ENCODE data around the gene NCMAP. TPM values are rescaled to one million over a fixed set of nuclear protein-coding genes. Genes with fewer than 3 reads are reported as not detected.

NCMAP gene
- total RNA-seq, 1 donor from 2014 or later, result 0.52 TPM

DNA sequence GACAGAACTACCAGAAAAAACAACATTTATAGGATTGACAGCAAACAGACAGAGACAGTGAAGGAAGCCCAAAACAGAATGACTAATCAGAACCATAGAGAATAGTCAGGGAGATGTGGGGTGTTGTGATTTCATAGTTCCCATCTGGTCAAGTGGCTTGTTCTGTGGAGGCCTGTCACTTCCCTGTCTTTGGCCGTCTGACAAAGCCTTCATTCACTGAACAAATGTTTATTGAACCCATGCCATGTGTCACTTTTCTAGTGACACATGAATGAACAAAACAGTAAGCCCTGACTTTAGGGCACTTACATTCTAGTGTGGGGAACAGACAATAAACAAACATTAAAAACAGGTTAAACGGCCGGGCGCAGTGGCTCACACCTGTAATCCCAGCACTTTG is 84.0 kb downstream of the NCMAP start:
- Histone ChIP-seq H3K4me3 (ENCODE audit: low read length in 3 of 3) (no peak overlapping the region), H3K9me3 (ENCODE audit: control insufficient read depth in 3 of 3, low read length in 3 of 3) (no peaks in the 10 kb centered on the region), H3K4me1 (ENCODE audit: control insufficient read depth in 3 of 3, insufficient read depth in 3 of 3, low read length in 3 of 3) (peaks cover 17 to 22% (median 17%) of the 10 kb centered on the region in 3 donors), H3K27me3 (ENCODE audit: control insufficient read depth in 3 of 3, insufficient read depth in 3 of 3, low read length in 3 of 3) (no peaks in the 10 kb centered on the region), H3K27ac (ENCODE audit: low read depth, low read length) (no peak overlapping the region), H3K9ac (ENCODE audit: low read depth in 1 of 3, low read length in 3 of 3) (no peak overlapping the region), H3K36me3 (ENCODE audit: control insufficient read depth in 3 of 3, insufficient read depth in 3 of 3, low read length in 3 of 3) (no peaks in the 10 kb centered on the region)

- no peaks in the 10 kb centered on the region for H3K9me3 ChIP-seq (ENCODE audit: control insufficient read depth in 3 of 3, low read length in 3 of 3)
- H3K27ac ChIP-seq (ENCODE audit: low read depth, low read length), result no peak overlapping the region
- H3K4me1 ChIP-seq (ENCODE audit: control insufficient read depth in 3 of 3, insufficient read depth in 3 of 3, low read length in 3 of 3), result peaks cover 21 to 26% (median 22%) of the 10 kb centered on the region in 3 donors
- H3K27me3 ChIP-seq (ENCODE audit: control insufficient read depth in 3 of 3, insufficient read depth in 3 of 3, low read length in 3 of 3), result no peaks in the 10 kb centered on the region
- no peak overlapping the region for H3K9ac ChIP-seq (ENCODE audit: low read depth in 1 of 3, low read length in 3 of 3)
- H3K4me3 ChIP-seq (ENCODE audit: low read length in 3 of 3), result no peak overlapping the region
- no peaks in the 10 kb centered on the region for H3K36me3 ChIP-seq (ENCODE audit: control insufficient read depth in 3 of 3, insufficient read depth in 3 of 3, low read length in 3 of 3)
These were observed 84.4 kb downstream of the NCMAP start for GRCh38 chr1:24640288-24640687.

DNA sequence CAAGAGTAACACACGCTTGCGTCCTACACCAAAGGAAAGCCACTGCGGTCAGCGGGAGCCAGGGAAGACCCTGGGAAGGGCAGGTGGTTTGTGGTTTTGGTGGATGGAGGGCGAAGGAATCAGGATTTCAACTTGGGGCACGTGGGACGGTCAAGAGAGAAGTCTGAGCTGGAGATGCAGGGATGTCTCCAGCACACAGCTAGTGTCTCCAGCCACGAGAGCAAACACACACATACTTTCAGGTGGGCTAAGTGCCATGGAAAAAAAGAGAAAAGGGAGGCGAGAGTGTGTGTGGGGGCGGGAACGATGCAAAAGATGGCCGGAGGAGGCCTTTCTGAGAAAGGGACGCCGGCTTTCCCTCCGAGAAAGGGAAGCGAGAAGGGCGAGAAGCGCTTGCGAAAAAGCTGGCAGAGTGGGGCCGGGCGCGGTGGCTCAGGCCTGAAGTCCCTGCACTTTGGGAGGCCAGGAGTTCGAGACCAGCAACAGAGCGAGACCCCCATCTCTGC is 85.8 kb downstream of the NCMAP start:
- Histone ChIP-seq H3K27ac (ENCODE audit: low read depth, low read length) (peak overlapping the region; percentile 100), H3K9ac (ENCODE audit: low read depth in 1 of 3, low read length in 3 of 3) (peak overlapping the region; percentile 87 to 100 (median 100)), H3K36me3 (ENCODE audit: control insufficient read depth in 3 of 3, insufficient read depth in 3 of 3, low read length in 3 of 3) (peaks cover 3 to 6% (median 5%) of the 10 kb centered on the region in 3 donors), H3K4me1 (ENCODE audit: control insufficient read depth in 3 of 3, insufficient read depth in 3 of 3, low read length in 3 of 3) (peaks cover 21 to 27% (median 27%) of the 10 kb centered on the region in 3 donors), H3K9me3 (ENCODE audit: control insufficient read depth in 3 of 3, low read length in 3 of 3) (no peaks in the 10 kb centered on the region), H3K27me3 (ENCODE audit: control insufficient read depth in 3 of 3, insufficient read depth in 3 of 3, low read length in 3 of 3) (no peaks in the 10 kb centered on the region), H3K4me3 (ENCODE audit: low read length in 3 of 3) (peak overlapping the region; percentile 48 to 72 (median 68))

GRCh38 chr1:24642481-24643362 is 86.8 kb downstream of the NCMAP start, which contains the start of gene SRRM1:
Gene SRRM1 (plus strand): TSS chr1:24643302. CDS start chr1:24643327, 25 bp downstream.
- Histone ChIP-seq H3K27me3 (ENCODE audit: control insufficient read depth in 3 of 3, insufficient read depth in 3 of 3, low read length in 3 of 3) (no peaks in the 10 kb centered on the region), H3K9ac (ENCODE audit: low read depth in 1 of 3, low read length in 3 of 3) (peak within 1 kb of the TSS; percentile 99 to 100 (median 100)), H3K36me3 (ENCODE audit: control insufficient read depth in 3 of 3, insufficient read depth in 3 of 3, low read length in 3 of 3) (peaks cover 11 to 15% (median 14%) of the 10 kb centered on the region in 3 donors), H3K27ac (ENCODE audit: low read depth, low read length) (peak within 1 kb of the TSS; percentile 100), H3K9me3 (ENCODE audit: control insufficient read depth in 3 of 3, low read length in 3 of 3) (no peaks in the 10 kb centered on the region), H3K4me1 (ENCODE audit: control insufficient read depth in 3 of 3, insufficient read depth in 3 of 3, low read length in 3 of 3) (peaks cover 21 to 27% (median 27%) of the 10 kb centered on the region in 3 donors), H3K4me3 (ENCODE audit: low read length in 3 of 3) (peak within 1 kb of the TSS; percentile 93 to 100 (median 99))

DNA sequence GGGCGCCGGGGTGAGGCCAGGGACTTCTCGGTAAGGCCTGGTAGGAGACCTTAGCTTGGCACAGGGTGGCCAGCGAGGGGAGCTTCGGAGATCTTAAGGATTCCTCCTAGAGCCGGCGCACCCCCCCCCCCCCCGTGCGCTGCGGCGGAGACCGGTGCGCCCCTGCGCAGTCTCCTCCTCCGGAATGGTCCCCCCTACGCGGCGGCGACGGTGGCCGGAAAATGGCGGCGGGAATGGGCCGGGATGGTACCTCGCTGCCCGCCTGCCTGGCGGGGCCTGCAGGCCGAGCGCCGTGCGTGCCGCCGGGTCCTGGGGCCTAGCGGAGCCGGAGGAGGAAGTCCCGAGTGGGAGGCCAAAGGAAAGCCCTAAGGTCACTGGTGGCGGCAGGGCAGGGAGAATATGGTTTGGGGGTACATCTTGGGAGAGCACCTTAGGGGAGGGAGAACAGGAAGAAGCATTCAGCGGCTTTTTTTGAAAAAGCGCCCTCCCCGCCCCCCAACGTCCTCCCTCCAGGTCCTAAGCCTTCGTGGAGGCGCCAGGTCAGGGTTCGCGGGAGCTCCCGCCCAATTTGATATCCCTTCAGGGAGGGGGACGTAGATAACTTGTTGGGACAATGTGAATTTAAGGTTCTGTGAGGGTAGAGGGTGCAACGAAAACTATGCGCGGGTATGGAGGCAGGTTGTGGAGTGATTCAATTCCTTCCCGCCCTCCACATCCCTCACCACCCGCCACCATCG is 87.6 kb downstream of the NCMAP start:
- peaks cover 18 to 21% (median 18%) of the 10 kb centered on the region in 3 donors for H3K36me3 ChIP-seq (ENCODE audit: control insufficient read depth in 3 of 3, insufficient read depth in 3 of 3, low read length in 3 of 3)
- peak overlapping the region; percentile 87 to 91 (median 89) for H3K4me3 ChIP-seq (ENCODE audit: low read length in 3 of 3)
- peak overlapping the region; percentile 91 to 97 (median 93) for H3K9ac ChIP-seq (ENCODE audit: low read depth in 1 of 3, low read length in 3 of 3)
- H3K9me3 ChIP-seq (ENCODE audit: control insufficient read depth in 3 of 3, low read length in 3 of 3), result no peaks in the 10 kb centered on the region
- H3K4me1 ChIP-seq (ENCODE audit: control insufficient read depth in 3 of 3, insufficient read depth in 3 of 3, low read length in 3 of 3), result peaks cover 21 to 27% (median 27%) of the 10 kb centered on the region in 3 donors
- H3K27ac ChIP-seq (ENCODE audit: low read depth, low read length), result peak overlapping the region; percentile 90
- H3K27me3 ChIP-seq (ENCODE audit: control insufficient read depth in 3 of 3, insufficient read depth in 3 of 3, low read length in 3 of 3), result no peaks in the 10 kb centered on the region

DNA sequence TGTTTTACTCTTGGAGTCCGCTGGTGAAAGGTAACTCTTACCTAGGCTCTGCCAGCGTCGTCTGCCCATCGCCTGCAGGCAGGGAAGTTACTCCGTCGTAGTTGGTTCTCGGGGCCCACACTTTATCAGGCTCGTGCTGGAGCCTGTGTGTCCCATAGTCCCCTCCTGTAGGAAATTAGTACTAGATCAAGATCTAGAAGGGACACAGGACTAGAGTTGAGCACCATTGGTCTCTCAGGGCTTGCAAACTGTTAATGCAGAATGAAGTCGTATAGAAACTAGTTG is 88.2 kb downstream of the NCMAP start:
- Histone ChIP-seq H3K27me3 (ENCODE audit: control insufficient read depth in 3 of 3, insufficient read depth in 3 of 3, low read length in 3 of 3) (no peaks in the 10 kb centered on the region), H3K4me1 (ENCODE audit: control insufficient read depth in 3 of 3, insufficient read depth in 3 of 3, low read length in 3 of 3) (peaks cover 21 to 27% (median 27%) of the 10 kb centered on the region in 3 donors), H3K9me3 (ENCODE audit: control insufficient read depth in 3 of 3, low read length in 3 of 3) (no peaks in the 10 kb centered on the region), H3K4me3 (ENCODE audit: low read length in 3 of 3) (peak overlapping the region; percentile 87 to 91 (median 89)), H3K36me3 (ENCODE audit: control insufficient read depth in 3 of 3, insufficient read depth in 3 of 3, low read length in 3 of 3) (peaks cover 22 to 26% (median 23%) of the 10 kb centered on the region in 3 donors), H3K27ac (ENCODE audit: low read depth, low read length) (peak overlapping the region; percentile 90), H3K9ac (ENCODE audit: low read depth in 1 of 3, low read length in 3 of 3) (peak overlapping the region; percentile 91 to 97 (median 93))

- H3K4me1 ChIP-seq (ENCODE audit: control insufficient read depth in 3 of 3, insufficient read depth in 3 of 3, low read length in 3 of 3), result peaks cover 14 to 19% (median 15%) of the 10 kb centered on the region in 3 donors
- no peak overlapping the region for H3K27ac ChIP-seq (ENCODE audit: low read depth, low read length)
- H3K9ac ChIP-seq (ENCODE audit: low read depth in 1 of 3, low read length in 3 of 3), result no peak overlapping the region
- H3K36me3 ChIP-seq (ENCODE audit: control insufficient read depth in 3 of 3, insufficient read depth in 3 of 3, low read length in 3 of 3), result peaks cover 58 to 69% (median 64%) of the 10 kb centered on the region in 3 donors
- no peaks in the 10 kb centered on the region for H3K9me3 ChIP-seq (ENCODE audit: control insufficient read depth in 3 of 3, low read length in 3 of 3)
- H3K27me3 ChIP-seq (ENCODE audit: control insufficient read depth in 3 of 3, insufficient read depth in 3 of 3, low read length in 3 of 3), result no peaks in the 10 kb centered on the region
- no peak overlapping the region for H3K4me3 ChIP-seq (ENCODE audit: low read length in 3 of 3)
These were observed 93.0 kb downstream of the NCMAP start for GRCh38 chr1:24648919-24649318.

DNA sequence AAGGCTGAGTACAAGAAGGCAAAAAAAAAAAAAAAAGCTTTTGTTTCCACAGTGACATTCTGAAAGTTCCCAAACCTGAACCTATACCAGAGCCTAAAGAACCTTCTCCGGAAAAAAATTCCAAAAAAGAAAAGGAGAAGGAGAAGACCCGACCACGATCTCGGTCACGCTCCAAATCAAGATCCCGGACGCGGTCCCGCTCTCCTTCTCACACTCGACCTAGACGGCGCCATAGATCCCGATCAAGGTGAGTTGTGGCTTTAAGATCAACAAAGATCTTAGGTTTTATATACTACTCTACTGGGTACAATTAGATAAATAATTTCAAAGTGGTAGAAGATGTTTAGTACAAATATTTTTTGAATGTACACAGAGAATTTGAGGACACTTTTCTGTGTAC is 96.5 kb downstream of the NCMAP start:
- H3K9ac ChIP-seq (ENCODE audit: low read depth in 1 of 3, low read length in 3 of 3), result no peak overlapping the region
- no peaks in the 10 kb centered on the region for H3K4me1 ChIP-seq (ENCODE audit: control insufficient read depth in 3 of 3, insufficient read depth in 3 of 3, low read length in 3 of 3)
- no peak overlapping the region for H3K27ac ChIP-seq (ENCODE audit: low read depth, low read length)
- H3K9me3 ChIP-seq (ENCODE audit: control insufficient read depth in 3 of 3, low read length in 3 of 3), result no peaks in the 10 kb centered on the region
- H3K4me3 ChIP-seq (ENCODE audit: low read length in 3 of 3), result no peak overlapping the region
- peaks cover 70 to 92% (median 86%) of the 10 kb centered on the region in 3 donors for H3K36me3 ChIP-seq (ENCODE audit: control insufficient read depth in 3 of 3, insufficient read depth in 3 of 3, low read length in 3 of 3)
- H3K27me3 ChIP-seq (ENCODE audit: control insufficient read depth in 3 of 3, insufficient read depth in 3 of 3, low read length in 3 of 3), result no peaks in the 10 kb centered on the region

DNA sequence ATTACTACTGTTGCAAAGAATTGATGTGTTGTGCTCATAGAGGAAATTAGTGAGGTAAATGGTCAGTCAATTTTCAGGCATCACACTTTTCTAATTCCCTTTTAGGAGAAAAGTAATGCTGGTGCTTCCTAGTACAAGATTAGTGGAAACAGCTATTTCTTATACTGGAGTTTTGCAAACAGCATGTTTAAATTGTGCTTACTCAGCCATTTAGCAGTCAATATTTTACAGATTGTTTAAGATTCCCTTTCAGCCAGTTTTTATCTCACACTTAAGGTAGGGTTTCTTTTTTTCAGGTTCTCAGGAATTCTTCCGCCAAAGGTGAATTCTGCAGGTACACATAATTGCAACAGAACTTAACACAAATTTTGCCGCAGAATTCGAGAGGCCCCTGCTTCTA is 98.1 kb downstream of the NCMAP start:
- Histone ChIP-seq H3K27ac (ENCODE audit: low read depth, low read length) (no peak overlapping the region), H3K9me3 (ENCODE audit: control insufficient read depth in 3 of 3, low read length in 3 of 3) (no peaks in the 10 kb centered on the region), H3K4me1 (ENCODE audit: control insufficient read depth in 3 of 3, insufficient read depth in 3 of 3, low read length in 3 of 3) (no peaks in the 10 kb centered on the region), H3K36me3 (ENCODE audit: control insufficient read depth in 3 of 3, insufficient read depth in 3 of 3, low read length in 3 of 3) (peaks cover 60 to 83% (median 77%) of the 10 kb centered on the region in 3 donors), H3K9ac (ENCODE audit: low read depth in 1 of 3, low read length in 3 of 3) (no peak overlapping the region), H3K4me3 (ENCODE audit: low read length in 3 of 3) (no peak overlapping the region), H3K27me3 (ENCODE audit: control insufficient read depth in 3 of 3, insufficient read depth in 3 of 3, low read length in 3 of 3) (no peaks in the 10 kb centered on the region)

Measured in skeletal muscle tissue (tissue), 4 donors.